ENCODE data around the gene NPPC. TPM values are rescaled to one million over a fixed set of nuclear protein-coding genes. Genes with fewer than 3 reads are reported as not detected.

NPPC gene
- total and polyA plus RNA-seq, 2 of the 8 experiments (the other 6 are each of a cell fraction or from before 2014, with no cell fraction given), result 1.3 to 4.7 TPM

DNA sequence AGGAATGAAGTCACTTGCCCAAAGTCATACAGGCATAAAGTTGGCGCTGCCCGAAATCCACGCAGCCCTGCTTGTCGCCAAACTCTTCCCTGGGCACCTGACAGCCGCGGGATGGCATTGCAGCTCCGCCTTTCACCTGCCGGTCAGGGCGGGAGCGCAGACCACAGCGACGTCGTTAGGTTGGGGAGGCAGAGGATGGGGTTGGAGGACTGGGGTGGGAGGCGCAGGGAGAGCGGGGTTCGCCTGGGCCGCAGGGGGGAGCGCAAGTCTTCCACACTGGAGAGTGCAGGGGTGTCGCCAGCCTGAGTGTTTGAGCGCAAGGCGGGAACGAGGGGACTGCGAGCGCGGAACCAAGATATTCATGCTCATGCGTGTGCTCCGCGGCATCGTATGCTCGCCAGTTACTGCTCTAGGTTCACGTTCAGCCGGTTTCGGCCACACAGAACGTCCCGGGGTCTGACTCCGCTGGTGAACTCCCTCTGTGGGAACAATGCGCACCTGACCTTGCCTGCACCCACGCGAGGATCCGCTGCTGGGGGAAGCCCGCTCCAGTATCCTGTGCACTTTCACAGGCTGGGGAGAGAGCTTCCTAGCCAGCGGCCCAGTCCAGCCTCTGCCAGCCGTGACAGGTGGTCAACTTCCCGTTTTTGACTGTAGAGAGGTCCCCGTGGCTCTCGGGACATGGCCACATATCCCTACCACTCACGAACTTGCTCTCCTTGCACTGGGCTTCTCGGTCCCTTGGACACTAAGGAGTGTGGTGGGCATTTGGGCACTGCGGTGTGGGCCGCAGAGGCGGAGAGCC is 767 bp upstream of the NPPC start (continued):
- no peak for TF ChIP-seq CEBPB (IDR thresholded peaks at IDR 0.05; ENCODE audit: low read depth, low read length)
- no peak for TF ChIP-seq TAF1 (IDR thresholded peaks at IDR 0.05; ENCODE audit: low read depth, low read length)
- TF ChIP-seq TAF7 (optimal IDR thresholded peaks at IDR 0.05; ENCODE audit: borderline replicate concordance, low read depth, low read length), result no peak
- no peak for TF ChIP-seq CBX5 (IDR thresholded peaks at IDR 0.05; ENCODE audit: low read depth, low read length)
- peak; percentile 42 to 54; a peak in 2 of 4 replicates for TF ChIP-seq RAD21 (IDR thresholded peaks at IDR 0.05 in 1 of 2, conservative IDR thresholded peaks at IDR 0.05 in 1 of 2; ENCODE audit: low read depth in 2 of 2, low read length in 2 of 2)
- no peak for TF ChIP-seq RBBP5 (IDR thresholded peaks at IDR 0.05; ENCODE audit: borderline replicate concordance, low read depth, low read length)
- TF ChIP-seq CHD1 (IDR thresholded peaks at IDR 0.05; ENCODE audit: low read depth, low read length), result no peak
- no peak for TF ChIP-seq FOSL1 (IDR thresholded peaks at IDR 0.05; ENCODE audit: insufficient read depth, low read depth, low read length)
- TF ChIP-seq, protein P1, sequence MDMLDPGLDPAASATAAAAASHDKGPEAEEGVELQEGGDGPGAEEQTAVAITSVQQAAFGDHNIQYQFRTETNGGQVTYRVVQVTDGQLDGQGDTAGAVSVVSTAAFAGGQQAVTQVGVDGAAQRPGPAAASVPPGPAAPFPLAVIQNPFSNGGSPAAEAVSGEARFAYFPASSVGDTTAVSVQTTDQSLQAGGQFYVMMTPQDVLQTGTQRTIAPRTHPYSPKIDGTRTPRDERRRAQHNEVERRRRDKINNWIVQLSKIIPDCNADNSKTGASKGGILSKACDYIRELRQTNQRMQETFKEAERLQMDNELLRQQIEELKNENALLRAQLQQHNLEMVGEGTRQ (IDR thresholded peaks at IDR 0.05; ENCODE audit: low read length), result no peak
- no peak for TF ChIP-seq TEAD4 (IDR thresholded peaks at IDR 0.05; ENCODE audit: low read depth, low read length)
- TF ChIP-seq SP4 (IDR thresholded peaks at IDR 0.05; ENCODE audit: low read length), result no peak
- no peak for TF ChIP-seq SP1 (IDR thresholded peaks at IDR 0.05; ENCODE audit: low read depth, low read length)
- peak; percentile 62 for TF ChIP-seq EZH2 (IDR thresholded peaks at IDR 0.05; ENCODE audit: low read depth, low read length, severe bottlenecking)
- TF ChIP-seq SAP30 (IDR thresholded peaks at IDR 0.05; ENCODE audit: insufficient read depth, insufficient replicate concordance, low read length), result no peak
- TF ChIP-seq JUND (IDR thresholded peaks at IDR 0.05; ENCODE audit: low read length), result no peak
- peak; percentile 75 for TF ChIP-seq SUZ12 (IDR thresholded peaks at IDR 0.05; ENCODE audit: low read length)
- TF ChIP-seq ASH2L (IDR thresholded peaks at IDR 0.05; ENCODE audit: low read length), result peak; percentile 49
- peak; percentile 38; the same call in 1 of the 2 replicates for TF ChIP-seq E2F6 (IDR thresholded peaks at IDR 0.05)
- no peak for TF ChIP-seq BCL11A (IDR thresholded peaks at IDR 0.05; ENCODE audit: low read depth in 2 of 2, low read length in 2 of 2)
- no peak for TF ChIP-seq BRCA1 (IDR thresholded peaks at IDR 0.05; ENCODE audit: low read depth, low read length)
- TF ChIP-seq, protein P2, sequence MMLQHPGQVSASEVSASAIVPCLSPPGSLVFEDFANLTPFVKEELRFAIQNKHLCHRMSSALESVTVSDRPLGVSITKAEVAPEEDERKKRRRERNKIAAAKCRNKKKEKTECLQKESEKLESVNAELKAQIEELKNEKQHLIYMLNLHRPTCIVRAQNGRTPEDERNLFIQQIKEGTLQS (IDR thresholded peaks at IDR 0.05; ENCODE audit: insufficient read depth, low read depth, low read length), result no peak

Data from H1 (cell line).